DND-41 (cell line): ENCODE data around the gene SLC49A4.

ENCODE experiments used
- ATAC-seq: fragments of 200-7000 bp; cut with Tn5 transposase; 3 replicates; pipeline ENCODE4 v1.9.1; 2021; ENCODE audit warnings: low read depth; ENCODE audit not compliant: insufficient read depth
- DNase-seq: peaks from one replicate; pipeline ENCODE4 v3.0.0-alpha.2; 2020
- H2AFZ ChIP-seq: 2 replicates; pipeline ENCODE4 v1.6.0; 2012; ENCODE audit warnings: low read depth, low read length
- H3K27ac ChIP-seq: 2 replicates; pipeline ENCODE4 v1.5.1; 2012; ENCODE audit warnings: low read length, inconsistent platforms
- H3K27me3 ChIP-seq: fragments of 200-600 bp; sonication (generic); 2 replicates; pipeline ENCODE4 v1.6.0; 2012; ENCODE audit warnings: low read length, mild to moderate bottlenecking, inconsistent platforms; ENCODE audit not compliant: insufficient read depth, poor library complexity
- H3K36me3 ChIP-seq: 2 replicates; pipeline ENCODE4 v1.5.1; 2012; ENCODE audit warnings: low read length, inconsistent platforms; ENCODE audit not compliant: insufficient read depth
- H3K4me1 ChIP-seq: 2 replicates; pipeline ENCODE4 v1.5.1; 2012; ENCODE audit warnings: mild to moderate bottlenecking, low read length; ENCODE audit not compliant: insufficient read depth
- H3K4me2 ChIP-seq: 2 replicates; pipeline ENCODE4 v1.6.0; 2012; ENCODE audit warnings: mild to moderate bottlenecking, moderate library complexity, low read length, inconsistent platforms; ENCODE audit not compliant: insufficient read depth
- H3K4me3 ChIP-seq, 2 experiments: fragments of 200-600 bp in 1 of 2; shearing (Covaris generic) in 1 of 2; 2 replicates each; pipeline ENCODE4 v1.5.1; 2012 to 2016; ENCODE audit warnings: inconsistent platforms in 2 of 2, low read length in 2 of 2, mild to moderate bottlenecking in 2 of 2, low read depth in 1 of 2, moderate library complexity in 1 of 2
- H3K79me2 ChIP-seq: 2 replicates; pipeline ENCODE4 v1.6.0; 2012; ENCODE audit warnings: low read length, inconsistent platforms; ENCODE audit not compliant: insufficient read depth
- H3K9ac ChIP-seq: 2 replicates; pipeline ENCODE4 v1.6.0; 2012; ENCODE audit warnings: low read depth, mild to moderate bottlenecking, inconsistent platforms, low read length, moderate library complexity
- H3K9me3 ChIP-seq: 2 replicates; pipeline ENCODE4 v1.5.1; 2012; ENCODE audit warnings: low read length, moderate library complexity, mild to moderate bottlenecking, inconsistent platforms; ENCODE audit not compliant: insufficient read depth, severe bottlenecking
- H4K20me1 ChIP-seq: 2 replicates; pipeline ENCODE4 v1.6.0; 2012; ENCODE audit warnings: low read length; ENCODE audit not compliant: insufficient read depth
- CTCF ChIP-seq: IDR thresholded peaks from 2 replicates; pipeline ENCODE4 v1.5.1; 2012; ENCODE audit warnings: borderline replicate concordance, low read length, moderate library complexity, mild to moderate bottlenecking; ENCODE audit not compliant: poor library complexity, severe bottlenecking; ENCODE audit errors: extremely low read depth
- EZH2 ChIP-seq: IDR thresholded peaks from 3 replicates; pipeline ENCODE4 v1.6.1; 2012; ENCODE audit warnings: borderline replicate concordance, low read depth, mild to moderate bottlenecking, moderate library complexity, low read length, inconsistent platforms; ENCODE audit not compliant: severe bottlenecking

SLC49A4 gene

GRCh38 chr3:122893282-122893681, 98.4 kb downstream of the SLC49A4 start:
- H3K4me2 ChIP-seq = no peak overlapping the region
- peaks cover 14% of the 10 kb centered on the region for H3K4me1 ChIP-seq
- no peak overlapping the region for H3K4me3 ChIP-seq
- H3K27ac ChIP-seq = no peak overlapping the region
- H3K79me2 ChIP-seq = no peaks in the 10 kb centered on the region
- H3K36me3 ChIP-seq = no peaks in the 10 kb centered on the region
- no peaks in the 10 kb centered on the region for H4K20me1 ChIP-seq
- no peak overlapping the region for H3K9ac ChIP-seq
- H3K27me3 ChIP-seq = no peaks in the 10 kb centered on the region
- ATAC-seq (no peak), DNase-seq (no peak)
- H2AFZ ChIP-seq = no peak overlapping the region
- H3K9me3 ChIP-seq = no peaks in the 10 kb centered on the region
- TF ChIP-seq EZH2 (no peak), CTCF (no peak)

- no peaks in the 10 kb centered on the region for H3K79me2 ChIP-seq
- no peak overlapping the region for H3K9ac ChIP-seq
- H3K27ac ChIP-seq = no peak overlapping the region
- ATAC-seq = no peak
- no peaks in the 10 kb centered on the region for H3K9me3 ChIP-seq
- peaks cover 14% of the 10 kb centered on the region for H3K4me1 ChIP-seq
- H3K4me2 ChIP-seq = no peak overlapping the region
- no peak overlapping the region for H3K4me3 ChIP-seq
- H4K20me1 ChIP-seq = no peaks in the 10 kb centered on the region
- no peak for DNase-seq
- no peak overlapping the region for H2AFZ ChIP-seq
- H3K36me3 ChIP-seq = no peaks in the 10 kb centered on the region
- TF ChIP-seq CTCF (no peak), EZH2 (no peak)
- H3K27me3 ChIP-seq = no peaks in the 10 kb centered on the region
Measured at GRCh38 chr3:122893754-122894668, 99.1 kb downstream of the SLC49A4 start.

GRCh38 chr3:122898298-122898697, 103.4 kb downstream of the SLC49A4 start:
- H3K27me3 ChIP-seq = peaks cover 2% of the 10 kb centered on the region
- H3K4me1 ChIP-seq = no peaks in the 10 kb centered on the region
- TF ChIP-seq CTCF = no peak
- no peak for TF ChIP-seq EZH2
- H3K9me3 ChIP-seq = no peaks in the 10 kb centered on the region
- no peak overlapping the region for H3K4me2 ChIP-seq
- H3K9ac ChIP-seq = no peak overlapping the region
- DNase-seq (no peak), ATAC-seq (no peak)
- no peaks in the 10 kb centered on the region for H4K20me1 ChIP-seq
- no peak overlapping the region for H3K27ac ChIP-seq
- no peaks in the 10 kb centered on the region for H3K79me2 ChIP-seq
- no peak overlapping the region for H2AFZ ChIP-seq
- no peaks in the 10 kb centered on the region for H3K36me3 ChIP-seq
- no peak overlapping the region for H3K4me3 ChIP-seq
